ENCODE data around the gene MAP2. TPM values are rescaled to one million over a fixed set of nuclear protein-coding genes. Genes with fewer than 3 reads are reported as not detected.
"Not testable (repeated sequence)": the region's sequence is repeated elsewhere in the genome, so short reads cannot be mapped to it uniquely, and the experiment has no call there.

The MAP2 gene
- total RNA-seq, 1 donor from 2014 or later = 119 TPM

DNA sequence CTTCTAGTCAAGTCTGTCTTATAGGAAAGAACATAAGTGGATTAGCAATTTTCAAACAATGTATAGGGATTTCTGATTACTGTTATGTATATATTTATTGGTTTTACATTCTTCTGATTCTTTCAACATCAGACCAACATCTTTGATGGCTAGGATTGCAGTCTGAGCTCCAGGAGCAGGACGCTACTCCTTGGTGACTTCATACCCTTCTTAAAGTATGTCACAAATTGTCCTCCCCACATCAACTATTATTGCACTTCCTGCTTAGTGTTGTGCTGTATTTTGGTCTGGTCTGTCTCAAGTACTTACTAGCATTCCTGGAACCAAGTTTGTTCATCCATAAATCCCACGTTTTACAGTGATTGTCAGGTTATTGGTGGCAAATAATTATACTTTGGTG is 49.0 kb downstream of the MAP2 start:
- no peak for DNase-seq (ENCODE audit: low read depth, low spot score)
- H3K9me3 Mint-ChIP-seq = no peaks in the 10 kb centered on the region
- H3K36me3 Mint-ChIP-seq (ENCODE audit: low read depth) = peaks cover 3% of the 10 kb centered on the region
- H3K27me3 Mint-ChIP-seq (ENCODE audit: low read depth) = no peaks in the 10 kb centered on the region
- H3K4me1 Mint-ChIP-seq = no peaks in the 10 kb centered on the region
- H3K27ac Mint-ChIP-seq (ENCODE audit: unreplicated experiment) = no peak overlapping the region
- H3K4me3 Mint-ChIP-seq = no peak overlapping the region
- TF ChIP-seq, protein P1, sequence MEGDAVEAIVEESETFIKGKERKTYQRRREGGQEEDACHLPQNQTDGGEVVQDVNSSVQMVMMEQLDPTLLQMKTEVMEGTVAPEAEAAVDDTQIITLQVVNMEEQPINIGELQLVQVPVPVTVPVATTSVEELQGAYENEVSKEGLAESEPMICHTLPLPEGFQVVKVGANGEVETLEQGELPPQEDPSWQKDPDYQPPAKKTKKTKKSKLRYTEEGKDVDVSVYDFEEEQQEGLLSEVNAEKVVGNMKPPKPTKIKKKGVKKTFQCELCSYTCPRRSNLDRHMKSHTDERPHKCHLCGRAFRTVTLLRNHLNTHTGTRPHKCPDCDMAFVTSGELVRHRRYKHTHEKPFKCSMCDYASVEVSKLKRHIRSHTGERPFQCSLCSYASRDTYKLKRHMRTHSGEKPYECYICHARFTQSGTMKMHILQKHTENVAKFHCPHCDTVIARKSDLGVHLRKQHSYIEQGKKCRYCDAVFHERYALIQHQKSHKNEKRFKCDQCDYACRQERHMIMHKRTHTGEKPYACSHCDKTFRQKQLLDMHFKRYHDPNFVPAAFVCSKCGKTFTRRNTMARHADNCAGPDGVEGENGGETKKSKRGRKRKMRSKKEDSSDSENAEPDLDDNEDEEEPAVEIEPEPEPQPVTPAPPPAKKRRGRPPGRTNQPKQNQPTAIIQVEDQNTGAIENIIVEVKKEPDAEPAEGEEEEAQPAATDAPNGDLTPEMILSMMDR (conservative IDR thresholded peaks at IDR 0.05) = no peak

DNA sequence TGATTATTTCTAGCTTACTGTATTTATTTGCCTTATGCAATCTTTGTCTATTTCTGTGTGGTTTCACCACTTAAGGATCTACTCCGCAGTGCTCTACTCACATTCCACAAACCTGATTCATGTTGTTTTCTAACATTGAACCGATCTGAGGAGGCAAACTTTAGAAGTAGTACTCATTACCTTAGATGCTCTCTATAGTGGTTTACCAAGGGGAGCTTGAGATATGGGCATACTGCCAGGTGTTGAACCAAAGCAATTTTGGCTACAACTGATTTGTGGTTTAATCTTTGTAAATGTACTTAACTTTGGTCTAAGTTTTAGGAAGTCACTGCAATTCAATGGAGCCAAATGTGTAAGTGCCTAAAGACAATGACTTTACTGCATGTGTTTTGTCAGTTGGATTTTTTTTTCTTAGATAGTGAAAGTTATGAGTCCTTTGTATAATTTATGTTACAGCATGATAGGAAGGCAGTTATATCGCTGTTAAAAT is 50.1 kb downstream of the MAP2 start:
- Mint-ChIP-seq H3K27me3 (ENCODE audit: low read depth) (no peaks in the 10 kb centered on the region), H3K27ac (ENCODE audit: unreplicated experiment) (no peak overlapping the region), H3K4me3 (no peak overlapping the region), H3K4me1 (no peaks in the 10 kb centered on the region), H3K9me3 (no peaks in the 10 kb centered on the region), H3K36me3 (ENCODE audit: low read depth) (peaks cover 3% of the 10 kb centered on the region)
- TF ChIP-seq, protein P1 (conservative IDR thresholded peaks at IDR 0.05) = no peak
- DNase-seq (ENCODE audit: low read depth, low spot score) = no peak

DNA sequence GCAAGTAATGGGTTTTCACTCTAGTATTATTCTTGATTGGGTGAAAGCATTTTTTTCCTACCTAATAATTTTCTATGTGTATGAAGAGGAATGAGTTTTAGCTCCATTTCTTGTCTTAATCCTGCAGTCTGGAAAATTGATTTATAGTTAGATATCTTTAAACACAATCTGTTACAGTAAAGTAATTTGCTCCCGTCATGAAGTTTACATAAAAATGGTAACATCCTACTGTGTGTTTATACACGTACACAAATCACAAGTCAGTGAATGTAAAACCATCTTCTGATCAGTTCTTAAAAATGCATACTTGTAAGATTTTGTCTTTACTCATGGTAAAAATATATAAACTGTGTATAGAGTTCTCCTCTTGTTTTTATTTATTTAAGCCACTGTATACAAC is 51.1 kb downstream of the MAP2 start:
- Mint-ChIP-seq H3K9me3 (no peaks in the 10 kb centered on the region), H3K36me3 (ENCODE audit: low read depth) (no peaks in the 10 kb centered on the region), H3K4me3 (no peak overlapping the region), H3K27ac (ENCODE audit: unreplicated experiment) (no peak overlapping the region), H3K27me3 (ENCODE audit: low read depth) (no peaks in the 10 kb centered on the region), H3K4me1 (peaks cover 3% of the 10 kb centered on the region)
- DNase-seq (ENCODE audit: low read depth, low spot score) = no peak
- TF ChIP-seq, protein P1 (conservative IDR thresholded peaks at IDR 0.05) = no peak

DNA sequence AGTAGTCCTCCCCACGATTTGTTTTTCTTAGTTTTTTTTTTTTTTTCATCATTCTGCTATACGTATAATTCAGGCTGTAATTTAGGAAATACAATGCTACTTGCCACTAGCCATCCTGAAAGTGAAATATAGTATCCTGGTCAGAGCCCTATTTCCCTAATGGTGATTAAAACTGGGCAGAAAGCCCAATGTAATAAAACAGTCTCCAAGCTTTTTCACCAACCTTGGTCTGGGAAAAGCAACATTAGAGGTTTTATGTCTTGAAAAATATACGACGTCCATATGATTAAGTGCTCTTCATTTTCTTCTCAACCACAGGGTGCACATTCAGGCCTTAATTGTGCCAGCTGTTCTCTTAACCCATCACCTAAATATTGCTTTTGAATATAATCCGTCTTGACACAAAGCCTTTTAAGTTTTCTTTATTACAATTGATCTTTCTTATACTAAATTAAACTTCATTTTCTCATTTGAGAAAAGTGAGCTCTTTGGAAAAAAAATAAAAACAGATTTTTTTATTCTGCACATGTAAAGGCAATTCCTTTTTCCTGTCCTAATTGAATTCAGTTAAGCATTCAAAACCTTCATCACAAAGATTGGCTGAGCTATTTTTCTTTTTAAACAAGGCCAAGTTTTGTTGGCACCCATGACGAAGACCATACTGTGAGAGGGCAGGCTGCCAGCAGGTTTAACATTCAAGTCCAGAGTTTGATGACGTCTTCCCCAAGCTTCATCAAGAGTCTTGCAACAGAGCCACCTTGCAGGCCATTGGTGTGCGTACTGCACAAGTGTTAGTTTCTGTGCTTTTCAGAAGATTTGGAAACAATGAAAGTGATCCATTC is 52.7 kb downstream of the MAP2 start:
- Mint-ChIP-seq H3K4me3 (no peak overlapping the region), H3K27ac (ENCODE audit: unreplicated experiment) (no peak overlapping the region), H3K36me3 (ENCODE audit: low read depth) (peaks cover 2% of the 10 kb centered on the region), H3K27me3 (ENCODE audit: low read depth) (no peaks in the 10 kb centered on the region), H3K4me1 (peaks cover 10% of the 10 kb centered on the region), H3K9me3 (no peaks in the 10 kb centered on the region)
- TF ChIP-seq, protein P1 (conservative IDR thresholded peaks at IDR 0.05) = no peak
- DNase-seq (ENCODE audit: low read depth, low spot score) = no peak

DNA sequence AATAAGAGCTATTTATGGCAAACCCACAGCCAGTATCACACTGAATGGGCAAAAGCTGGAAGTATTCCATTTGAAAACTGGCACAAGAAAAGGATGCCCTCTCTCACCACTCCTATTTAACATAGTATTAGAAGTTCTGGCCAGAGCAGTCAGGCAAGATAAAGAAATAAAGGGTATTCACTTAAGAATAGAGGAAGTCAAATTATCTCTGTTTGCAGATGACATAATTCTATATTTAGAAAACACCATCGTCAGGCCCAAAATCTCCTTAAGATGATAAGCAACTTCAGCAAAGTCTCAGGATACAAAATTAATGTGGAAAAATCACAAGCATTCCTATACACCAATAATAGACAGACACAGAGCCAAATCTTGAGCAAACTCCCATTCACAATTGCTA is 68.4 kb downstream of the MAP2 start:
- peaks cover 28% of the 10 kb centered on the region for H3K9me3 Mint-ChIP-seq
- DNase-seq (ENCODE audit: low read depth, low spot score); H3K4me3 Mint-ChIP-seq; H3K27ac Mint-ChIP-seq (ENCODE audit: unreplicated experiment); H3K27me3 Mint-ChIP-seq (ENCODE audit: low read depth): not testable (repeated sequence)
- peaks cover 40% of the 10 kb centered on the region for H3K36me3 Mint-ChIP-seq (ENCODE audit: low read depth)
- peaks cover 23% of the 10 kb centered on the region for H3K4me1 Mint-ChIP-seq

DNA sequence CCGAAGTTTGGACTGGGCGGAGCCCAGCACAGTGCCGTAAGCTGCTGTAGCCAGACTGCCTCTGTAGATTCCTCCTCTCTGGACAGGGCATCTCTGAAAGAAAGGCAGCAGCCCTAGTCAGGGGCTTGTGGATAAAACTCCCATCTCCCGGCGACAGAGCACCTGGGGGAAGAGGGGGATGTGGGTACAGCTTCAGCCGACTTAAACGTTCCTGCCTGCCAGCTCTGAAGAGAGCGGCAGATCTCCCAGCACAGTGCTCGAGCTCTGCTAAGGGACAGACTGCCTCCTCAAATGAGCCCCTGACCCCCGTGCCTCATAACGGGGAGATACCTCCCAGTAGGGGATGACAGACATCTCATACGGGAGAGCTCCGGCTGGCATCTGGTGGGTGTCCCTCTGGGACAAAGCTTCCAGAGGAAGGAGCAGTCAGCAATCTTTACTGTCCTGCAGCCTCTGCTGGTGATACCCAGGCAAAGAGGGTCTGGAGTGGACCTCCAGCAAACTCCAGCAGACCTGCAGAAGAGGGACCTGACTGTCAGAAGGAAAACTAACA is 71.3 kb downstream of the MAP2 start:
- H3K4me3 Mint-ChIP-seq; DNase-seq (ENCODE audit: low read depth, low spot score); H3K27me3 Mint-ChIP-seq (ENCODE audit: low read depth); H3K27ac Mint-ChIP-seq (ENCODE audit: unreplicated experiment): not testable (repeated sequence)
- peaks cover 34% of the 10 kb centered on the region for H3K36me3 Mint-ChIP-seq (ENCODE audit: low read depth)
- peaks cover 23% of the 10 kb centered on the region for H3K9me3 Mint-ChIP-seq
- peaks cover 34% of the 10 kb centered on the region for H3K4me1 Mint-ChIP-seq

Data from neural crest cell (in vitro differentiated cells).